Measurements from ENCODE around the gene ZC3H6.
"Not testable (repeated sequence)": the region's sequence is repeated elsewhere in the genome, so short reads cannot be mapped to it uniquely, and the experiment has no call there.

The ZC3H6 gene

DNA sequence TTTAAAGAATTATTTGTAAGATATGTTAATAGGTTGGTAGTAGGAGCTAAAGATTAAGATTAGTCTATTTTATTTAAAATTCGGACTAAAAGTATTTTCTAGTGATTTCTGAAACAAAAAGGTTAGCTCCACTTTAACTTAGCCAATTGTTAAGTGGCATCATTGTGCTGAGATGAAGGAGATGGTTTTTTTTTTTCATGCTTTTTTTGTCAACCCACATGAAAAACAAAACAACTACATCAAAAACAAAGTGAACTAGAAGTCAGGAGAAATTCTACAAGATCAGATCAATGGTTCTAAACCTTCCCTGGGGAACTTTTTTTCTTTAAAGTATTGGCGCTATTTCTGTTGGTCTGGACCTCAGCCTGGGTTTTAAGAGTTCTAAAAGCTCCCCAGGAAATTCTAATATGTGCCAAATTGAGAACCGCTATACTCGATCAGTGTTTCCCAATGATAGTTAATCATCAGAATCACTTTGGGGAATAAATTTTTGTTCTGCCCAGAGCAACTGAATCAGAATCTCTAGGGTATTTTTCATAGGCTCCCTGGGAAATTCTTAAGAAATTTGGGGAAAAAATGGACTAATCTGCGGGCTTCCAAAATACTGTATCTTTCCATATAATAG lies 2.3 kb downstream of the ZC3H6 start:
- DNase-seq (ENCODE audit: low spot score), result no peak

DNA sequence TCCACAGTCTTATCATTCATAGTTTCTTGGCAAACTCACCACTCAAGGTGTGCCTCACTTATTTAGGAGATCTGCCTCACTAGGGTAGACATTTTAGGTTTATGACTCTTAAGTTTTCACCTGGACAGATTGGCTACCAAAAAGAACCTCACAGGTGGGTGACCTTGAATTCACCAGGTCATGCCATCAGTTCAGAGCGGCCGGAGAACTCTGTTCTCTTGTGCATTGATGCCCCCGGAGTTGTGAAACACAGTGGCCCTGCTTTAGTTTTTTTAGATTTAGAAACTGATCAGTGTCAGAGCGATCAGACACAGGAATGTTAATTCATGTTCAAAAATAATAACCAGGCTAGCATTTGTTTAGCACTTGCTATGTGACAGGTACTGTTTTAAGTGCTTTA lies 6.7 kb downstream of the ZC3H6 start:
- DNase-seq (ENCODE audit: low spot score), result not testable (repeated sequence)

DNA sequence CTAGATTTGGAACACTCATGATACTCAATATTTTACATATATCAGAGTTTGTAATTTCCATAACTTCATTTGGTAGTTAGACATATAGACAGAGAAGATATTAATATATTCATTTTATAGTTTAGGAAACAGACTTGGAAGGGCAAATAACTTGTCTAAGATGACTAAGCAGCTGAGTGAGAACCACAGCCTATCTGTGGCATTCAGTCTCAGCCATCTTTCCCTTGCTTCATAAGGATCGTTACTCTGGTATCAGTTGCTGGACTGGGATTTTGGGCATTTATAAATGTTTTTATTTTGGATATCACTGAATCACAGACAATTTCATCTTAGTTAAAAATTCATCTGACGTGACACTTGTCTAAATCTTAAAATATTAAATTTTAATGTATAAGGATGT lies 8.1 kb downstream of the ZC3H6 start:
- not testable (repeated sequence) for DNase-seq (ENCODE audit: low spot score)

DNA sequence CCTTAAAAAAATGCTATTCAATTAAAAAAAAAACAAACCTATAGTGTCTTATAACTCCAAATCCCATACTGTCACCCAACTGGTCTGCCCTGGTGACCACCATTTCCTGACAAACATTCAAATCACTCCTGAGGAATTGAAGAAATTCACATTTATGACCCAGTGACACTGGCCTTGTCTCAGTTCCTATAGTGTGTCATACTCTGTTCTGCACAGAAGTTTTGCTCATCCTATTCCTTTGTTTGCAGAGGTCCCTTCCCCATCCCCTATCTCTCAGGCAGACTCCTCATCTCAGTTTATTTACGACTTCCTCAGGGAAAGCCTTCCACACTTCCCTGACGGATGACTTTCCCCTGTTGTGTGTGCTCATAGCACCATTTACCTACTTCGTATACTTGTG lies 14.7 kb downstream of the ZC3H6 start:
- DNase-seq (ENCODE audit: low spot score), result no peak

DNA sequence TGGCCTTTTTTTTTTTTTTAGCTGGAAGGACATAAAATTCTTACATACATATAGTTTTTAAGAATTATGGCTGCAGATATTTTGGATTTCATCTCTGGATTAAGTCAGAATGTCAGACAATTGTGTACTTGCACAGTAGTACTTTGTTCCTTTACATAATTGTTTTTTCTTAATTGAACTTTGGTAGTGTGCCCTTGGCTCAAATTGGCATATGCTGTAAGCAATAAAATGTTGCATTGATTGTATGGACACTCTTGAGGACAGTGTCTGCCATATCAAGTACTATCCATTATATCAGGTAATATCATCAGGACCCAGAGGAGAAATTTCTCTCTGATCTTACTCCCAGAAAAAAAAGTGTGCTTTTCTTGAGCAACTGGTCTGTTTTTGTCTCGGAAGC lies 15.3 kb downstream of the ZC3H6 start:
- no peak for DNase-seq (ENCODE audit: low spot score)

DNA sequence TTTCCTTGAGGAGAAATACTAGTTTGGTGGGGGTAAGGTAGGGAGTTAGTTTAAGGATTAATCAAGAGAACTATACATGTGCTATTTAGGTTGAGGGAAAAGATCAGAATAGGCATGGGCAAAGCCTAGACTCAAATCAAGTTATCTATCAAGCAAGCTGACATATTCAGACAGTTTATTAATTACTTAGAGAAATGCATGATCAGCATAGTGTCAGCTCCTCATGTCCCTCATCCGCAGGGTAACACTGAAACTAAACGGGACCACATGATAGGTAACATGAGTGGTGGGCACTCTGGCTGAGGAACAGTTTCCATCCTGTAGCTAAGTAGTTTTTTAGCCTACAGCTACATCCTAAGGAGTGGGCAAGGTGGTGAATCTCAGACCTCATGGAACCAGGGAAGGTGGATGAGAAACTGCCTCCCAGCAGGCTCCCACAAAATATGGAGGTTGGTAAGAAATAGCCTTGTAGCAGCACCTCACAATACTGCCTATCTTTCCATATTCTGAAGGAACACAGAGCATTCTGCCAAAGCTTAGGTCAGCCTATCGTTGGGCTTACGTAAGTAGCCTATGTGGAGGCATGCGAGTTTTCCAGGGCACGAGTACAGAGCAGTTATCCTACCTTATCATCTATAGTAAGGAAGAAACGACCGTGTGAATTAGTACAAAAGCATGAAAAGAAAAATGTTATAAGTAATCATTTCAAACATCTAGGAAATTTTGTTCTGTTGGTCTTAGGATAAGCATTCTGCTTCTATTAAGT lies 18.4 kb downstream of the ZC3H6 start:
- DNase-seq (ENCODE audit: low spot score), result no peak

DNA sequence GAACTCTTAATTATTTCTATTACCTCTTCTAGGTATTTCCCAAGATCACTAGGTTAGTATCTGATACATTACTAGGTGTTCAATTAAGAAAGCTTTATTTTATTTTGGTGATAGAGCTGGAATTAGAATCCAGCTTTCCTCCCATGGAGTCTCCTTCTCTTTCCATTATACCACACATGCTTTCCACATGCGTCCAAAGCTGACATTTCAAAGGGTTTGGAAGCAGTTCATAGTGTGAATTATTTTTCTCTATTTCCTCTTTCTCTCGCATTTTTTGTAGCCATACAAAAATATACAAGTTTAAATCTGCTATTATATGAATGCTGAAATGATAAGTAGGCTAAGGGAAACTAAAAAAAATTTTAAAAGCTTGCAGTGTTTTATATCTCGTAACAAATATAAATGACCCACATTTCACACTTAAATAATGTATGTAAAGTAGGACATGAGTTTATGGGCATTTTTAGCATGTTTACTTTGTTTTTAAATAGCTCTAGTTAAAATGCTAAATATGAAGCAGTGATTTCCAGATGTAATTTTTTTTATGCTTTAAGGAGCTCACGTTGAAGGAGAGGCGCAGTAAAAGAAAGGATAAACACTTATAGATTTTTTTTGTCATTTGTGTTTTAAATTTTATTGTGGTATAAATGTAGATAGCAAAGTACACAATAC lies 20.1 kb downstream of the ZC3H6 start:
- DNase-seq (ENCODE audit: low spot score), result no peak

DNA sequence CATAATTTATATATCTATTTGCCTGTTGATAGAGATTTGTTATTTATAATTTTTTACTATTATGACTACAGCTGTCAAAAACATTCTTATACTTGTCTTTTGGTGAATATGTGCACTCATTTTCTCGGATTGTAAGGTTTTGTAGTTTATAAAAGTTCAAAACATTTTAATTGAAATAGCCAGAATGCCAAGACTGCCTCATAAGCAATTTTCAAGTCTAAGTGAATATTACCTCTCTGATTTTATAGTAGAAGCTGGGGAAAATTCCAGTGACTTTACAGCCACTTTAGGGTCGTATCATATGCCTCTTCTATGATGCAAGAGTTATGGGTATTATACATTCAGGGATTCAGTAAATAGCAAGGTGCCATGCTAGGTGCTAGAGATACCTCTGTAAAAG lies 21.0 kb downstream of the ZC3H6 start:
- DNase-seq (ENCODE audit: low spot score), result no peak

DNA sequence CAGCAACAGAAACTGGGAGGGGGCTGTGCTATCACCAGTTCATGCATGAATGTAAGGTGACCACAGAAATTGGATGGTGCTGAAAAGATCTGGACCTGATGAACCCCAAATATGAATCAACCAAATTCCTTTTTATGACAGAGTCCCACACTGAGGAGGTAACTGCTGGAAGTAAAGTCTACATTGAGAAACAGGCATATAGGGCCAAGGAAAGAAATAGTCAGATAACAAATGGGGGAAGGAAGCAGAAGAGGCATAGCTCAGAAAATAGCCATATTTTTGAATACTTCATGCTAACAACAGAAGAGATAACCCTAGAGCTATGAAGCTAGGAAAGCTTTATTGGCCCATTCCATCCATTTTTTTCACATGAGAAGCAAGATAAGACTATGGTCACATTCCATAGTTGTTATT lies 25.8 kb downstream of the ZC3H6 start:
- DNase-seq (ENCODE audit: low spot score), result no peak

DNA sequence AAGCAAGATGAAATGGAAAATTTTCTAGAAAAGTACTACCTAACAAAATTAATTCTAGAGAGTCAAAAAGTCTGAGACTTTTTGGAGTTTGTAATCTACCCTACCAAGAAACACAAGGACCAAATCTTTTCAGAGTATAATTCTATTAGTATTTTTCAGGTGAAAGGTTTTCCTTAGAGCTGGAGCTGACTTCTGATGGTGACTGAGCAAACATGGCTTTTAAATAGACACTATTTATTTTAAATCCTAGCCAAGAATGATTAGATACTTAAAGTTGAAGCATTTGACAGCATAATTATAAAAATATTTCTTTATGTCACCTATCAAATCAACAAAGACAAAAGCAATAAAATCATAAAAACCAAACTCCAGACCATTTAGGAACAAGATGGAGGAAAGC lies 26.6 kb downstream of the ZC3H6 start:
- no peak for DNase-seq (ENCODE audit: low spot score)

DNA sequence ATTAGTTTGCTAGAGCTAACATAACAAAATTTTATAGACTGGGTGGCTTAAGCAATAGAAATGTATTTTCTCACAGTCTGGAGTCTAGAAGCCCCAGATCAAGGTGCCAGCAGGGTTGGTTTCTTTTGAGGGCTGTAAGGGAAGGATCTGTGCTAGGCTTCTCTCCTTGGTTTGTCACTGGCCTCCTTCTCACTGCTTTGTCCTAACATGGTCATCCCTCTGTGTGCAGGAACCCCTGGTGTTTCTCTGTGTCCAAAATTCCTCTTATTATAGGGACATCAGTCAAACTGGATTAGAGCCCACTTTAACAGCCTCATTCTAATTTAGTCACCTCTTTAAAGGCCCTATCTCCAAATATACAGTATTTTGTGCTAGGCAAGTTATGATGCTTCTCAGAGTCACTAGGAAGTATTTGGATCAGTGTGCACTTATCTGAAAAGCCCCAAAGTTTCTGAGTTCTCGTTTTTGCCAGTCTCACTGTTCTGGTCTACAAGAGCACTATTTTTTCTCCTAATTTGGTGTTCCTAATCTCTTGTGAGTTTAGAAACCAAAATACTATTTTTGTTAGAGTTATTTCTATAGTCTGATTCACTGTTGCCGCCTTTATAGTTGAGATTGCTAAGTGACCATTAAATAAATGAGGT lies 29.0 kb downstream of the ZC3H6 start:
- DNase-seq (ENCODE audit: low spot score), result no peak

DNA sequence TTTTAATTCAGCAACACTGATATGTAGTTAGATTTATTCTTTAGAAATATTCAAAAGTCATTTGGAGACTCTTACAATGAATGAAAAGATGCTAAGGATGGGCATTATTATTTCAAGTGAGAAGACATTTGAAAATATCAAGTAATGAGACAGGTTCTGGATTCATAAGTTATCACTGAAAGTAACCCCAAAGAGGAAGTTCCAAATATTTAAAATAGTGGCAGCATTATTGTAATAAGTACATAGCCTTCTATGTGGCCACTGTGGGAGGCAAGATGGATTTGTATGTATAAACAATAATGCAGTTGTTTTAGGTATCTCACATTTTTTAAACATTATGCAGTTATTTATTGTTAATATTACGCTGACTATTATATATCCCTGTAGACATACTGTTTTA lies 29.7 kb downstream of the ZC3H6 start:
- DNase-seq (ENCODE audit: low spot score), result no peak

DNA sequence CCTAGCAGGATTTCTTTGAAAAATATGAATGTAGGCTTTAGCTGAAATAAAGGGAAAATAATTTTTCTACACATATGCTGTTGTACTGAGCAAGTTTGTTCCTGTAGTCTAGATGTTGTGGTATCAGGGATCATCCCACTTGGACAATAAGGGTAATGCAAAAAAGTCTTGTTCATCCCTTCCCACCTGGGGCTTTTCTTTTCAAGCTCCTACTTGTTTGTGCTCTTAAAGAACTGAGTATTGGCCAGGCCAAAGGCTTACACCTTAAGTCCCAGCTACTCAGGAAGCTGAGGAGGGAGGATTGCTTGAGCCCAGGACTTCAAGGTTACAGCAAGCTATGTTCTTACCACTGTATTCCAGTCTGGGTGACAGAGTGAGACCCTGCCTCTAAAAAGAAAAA lies 35.5 kb downstream of the ZC3H6 start:
- DNase-seq (ENCODE audit: low spot score), result no peak

DNA sequence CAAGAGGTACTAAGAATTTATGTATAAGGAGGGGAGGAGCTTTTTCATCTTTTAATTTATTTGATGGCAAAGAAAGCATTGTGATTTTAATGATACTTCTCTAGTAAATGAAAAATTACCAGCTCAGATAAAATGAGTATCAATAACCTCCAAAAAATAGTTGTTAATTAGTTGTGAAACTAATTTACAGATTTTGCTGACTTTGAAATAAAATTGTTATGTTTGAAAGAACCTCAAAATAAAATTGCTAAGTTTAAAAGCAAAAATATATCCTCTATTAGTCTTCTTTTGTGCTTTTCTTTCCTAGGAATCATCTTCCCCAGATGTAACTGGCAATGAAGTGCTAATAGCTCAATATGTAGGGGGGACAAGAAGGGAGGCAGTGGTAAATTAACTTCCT lies 36.5 kb downstream of the ZC3H6 start:
- no peak for DNase-seq (ENCODE audit: low spot score)

DNA sequence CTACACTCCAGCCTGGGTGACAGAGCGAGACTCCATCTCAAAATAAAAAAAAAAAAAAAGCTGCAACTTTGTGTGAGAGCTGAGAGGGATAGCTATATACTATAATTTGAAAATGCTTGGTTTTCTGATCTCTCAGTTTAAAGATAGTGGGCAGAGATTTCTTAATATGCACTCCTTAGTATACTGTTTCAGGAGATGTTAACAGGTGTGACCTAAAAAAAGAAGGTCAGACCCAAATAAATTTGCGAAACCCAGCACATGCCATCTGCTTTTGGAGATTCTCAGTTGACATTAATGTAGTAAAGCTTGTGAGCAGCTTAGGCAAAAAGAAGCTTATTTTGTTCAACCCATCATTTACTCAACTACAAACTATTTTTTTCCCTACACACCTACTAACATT lies 37.4 kb downstream of the ZC3H6 start:
- DNase-seq (ENCODE audit: low spot score), result no peak

DNA sequence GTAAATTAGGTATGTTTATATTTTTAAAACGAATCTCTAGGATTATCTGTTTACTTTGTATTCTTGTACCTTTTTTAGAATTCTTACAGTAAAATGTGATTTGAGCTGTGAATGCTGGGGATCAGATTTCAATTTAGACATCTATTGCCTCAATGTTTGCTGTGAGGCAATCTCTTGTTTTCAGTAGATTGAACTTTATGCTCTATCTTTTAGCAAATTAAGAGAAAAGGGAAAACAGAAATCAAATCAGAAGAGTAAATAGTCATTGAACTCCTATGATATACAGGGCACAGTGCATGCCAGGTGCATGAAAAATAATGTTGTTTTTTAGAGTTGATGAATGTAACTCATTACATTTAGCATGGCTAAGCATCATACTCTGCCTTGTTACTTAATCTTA lies 39.5 kb downstream of the ZC3H6 start:
- no peak for DNase-seq (ENCODE audit: low spot score)

DNA sequence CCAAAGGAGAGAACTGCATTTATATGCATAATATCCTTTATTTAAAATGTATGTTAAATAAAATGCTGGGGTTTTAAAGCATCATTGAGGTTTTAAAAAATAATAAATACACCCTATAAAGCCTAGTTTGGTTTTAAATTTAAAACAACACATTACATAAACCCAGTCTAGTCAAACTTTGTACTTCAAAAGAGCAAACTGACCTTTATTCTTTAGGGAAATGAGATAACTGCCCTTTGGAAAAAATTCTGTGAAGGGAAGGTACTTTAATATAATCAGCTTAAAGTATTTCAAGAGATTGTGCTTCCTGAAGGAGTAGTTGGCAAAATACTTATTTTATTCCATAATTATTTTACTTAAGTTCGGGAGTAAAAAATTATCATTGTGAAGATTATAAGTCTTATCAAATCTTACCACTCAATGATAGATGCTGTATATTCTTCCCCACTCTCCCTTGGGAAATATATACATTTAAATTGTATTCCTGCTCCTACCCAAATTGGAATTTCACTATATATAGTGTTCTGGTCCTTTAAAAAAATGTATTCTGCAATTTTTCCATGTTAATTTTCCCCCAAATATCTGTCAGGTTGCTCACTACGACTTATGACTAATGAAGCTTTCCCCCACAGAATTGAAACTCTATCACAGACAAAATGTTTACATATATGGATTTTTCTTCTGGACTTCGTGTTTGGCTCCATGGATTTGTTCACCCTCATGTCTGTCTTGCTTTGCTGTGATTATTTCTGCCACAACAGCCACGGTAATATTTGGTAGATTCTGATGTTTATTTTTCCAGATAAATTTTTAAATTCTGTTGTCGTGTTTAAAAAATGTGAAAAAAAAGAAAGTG lies 42.1 kb downstream of the ZC3H6 start:
- no peak for DNase-seq (ENCODE audit: low spot score)

DNA sequence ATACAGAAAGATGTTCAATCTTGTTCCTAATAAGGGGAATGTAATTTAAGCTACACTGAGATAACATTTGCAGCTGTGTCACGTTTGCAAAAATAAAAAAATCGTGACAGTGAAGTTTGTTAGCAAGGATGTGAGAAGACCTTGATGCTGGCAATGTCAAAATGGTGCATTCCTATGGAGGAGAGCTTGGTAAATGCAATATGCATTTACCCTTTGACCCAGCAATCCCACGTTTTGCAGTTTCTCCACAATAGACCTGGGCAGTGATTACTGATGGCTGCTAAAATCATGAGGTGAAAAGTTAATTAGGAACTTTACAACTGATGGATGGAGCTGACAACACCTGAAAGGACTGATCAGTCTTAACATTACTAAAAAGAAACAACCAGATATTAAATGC lies 43.1 kb downstream of the ZC3H6 start:
- DNase-seq (ENCODE audit: low spot score), result no peak

DNA sequence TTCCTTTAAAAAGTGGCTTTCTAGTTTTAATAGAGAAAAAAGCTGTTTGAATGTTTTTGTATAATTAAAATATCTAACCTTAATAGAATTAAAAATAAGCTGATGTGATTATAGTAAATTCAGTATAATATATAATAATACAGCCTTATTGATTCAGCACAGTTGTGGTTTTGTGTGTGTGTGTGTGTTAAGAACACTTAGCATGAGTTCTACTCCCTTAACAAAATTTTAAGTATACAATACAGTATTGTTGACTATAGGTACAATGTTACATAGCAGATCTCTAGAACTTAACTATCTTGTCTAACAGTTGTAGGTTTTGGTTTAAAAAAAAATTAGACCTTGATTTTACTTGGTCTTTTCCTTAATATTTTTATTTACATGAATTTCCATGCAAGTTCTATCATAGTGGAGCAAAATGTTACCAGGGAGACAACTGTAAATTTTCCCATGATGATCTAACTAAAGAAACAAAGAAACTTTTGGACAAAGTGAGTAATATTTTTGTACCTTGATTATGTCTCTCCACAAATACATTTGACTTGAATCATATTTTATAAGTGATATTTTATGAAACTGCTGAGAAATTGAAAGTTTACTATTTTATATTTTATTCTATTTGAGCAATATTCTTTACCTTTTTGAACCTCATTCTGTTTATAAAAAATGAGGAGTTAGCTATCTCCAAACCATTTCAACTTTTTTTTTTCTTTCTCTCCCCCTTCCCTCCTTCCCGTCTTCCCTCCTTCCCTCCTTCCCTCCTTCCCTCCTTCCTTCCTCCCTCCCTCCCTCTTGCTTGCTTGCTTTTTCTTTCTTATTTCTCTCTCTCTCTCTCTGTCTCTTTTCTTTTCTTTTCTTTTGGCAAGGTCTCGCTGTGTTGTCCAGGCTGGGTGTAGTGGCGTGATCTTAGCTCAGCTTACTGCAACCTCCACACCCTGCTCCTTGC lies 46.3 kb downstream of the ZC3H6 start:
- peak; percentile 18 for DNase-seq (ENCODE audit: low spot score)

DNA sequence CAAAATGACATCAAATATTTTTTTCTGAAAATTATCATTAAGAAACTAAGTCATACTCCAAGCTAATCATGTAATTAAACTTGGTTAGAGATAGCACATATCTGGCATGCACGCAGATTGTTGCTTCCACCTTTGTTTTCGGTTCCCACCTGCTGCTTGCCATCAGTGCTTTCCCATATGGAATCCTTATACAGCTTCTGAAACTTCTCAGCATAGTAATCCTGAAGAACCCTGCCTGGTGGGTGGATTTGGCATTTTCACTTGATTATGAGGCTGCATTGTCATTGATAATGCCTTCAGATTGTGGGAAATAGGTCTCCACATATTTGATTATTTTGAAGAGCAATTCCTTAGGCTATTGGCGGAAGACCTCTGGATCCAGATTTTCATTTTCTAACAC lies 47.5 kb downstream of the ZC3H6 start:
- DNase-seq (ENCODE audit: low spot score), result no peak

Measured in kidney tubule cell (primary cell).